HEK293T (cell line): ENCODE results near the gene CBX1.

Source experiments
- CTCF ChIA-PET: fragments of 350-600 bp; formaldehyde crosslinking; extraction: SDS; loops from one replicate; lab custom pipeline; 2021; ENCODE audit warnings: antibody characterized with exemption, inconsistent platforms; lab: Yijun Ruan, JAX
- POLR2A ChIA-PET: fragments of 350-600 bp; formaldehyde crosslinking; extraction: SDS; loops from one replicate; lab custom pipeline; 2020; ENCODE audit warnings: antibody characterized with exemption, inconsistent platforms; lab: Yijun Ruan, JAX
- DNase-seq: peaks from one replicate; pipeline ENCODE4 v3.0.0; 2012; ENCODE audit warnings: mixed read lengths; ENCODE audit errors: extremely low spot score
- ARNT ChIP-seq: fragments of 450-650 bp; IDR thresholded peaks from 2 replicates; pipeline ENCODE4 v1.6.1; 2017; ENCODE audit warnings: mild to moderate bottlenecking
- BHLHE40 ChIP-seq: fragments of 450-650 bp; IDR thresholded peaks from 2 replicates; pipeline ENCODE4 v1.6.1; 2016; ENCODE audit warnings: mild to moderate bottlenecking, moderate library complexity, borderline replicate concordance
- CTBP1 ChIP-seq: fragments of 450-650 bp; IDR thresholded peaks from 2 replicates; pipeline ENCODE4 v1.6.1; 2016; ENCODE audit warnings: borderline replicate concordance
- ELF4 ChIP-seq: fragments of 450-650 bp; IDR thresholded peaks from 2 replicates; pipeline ENCODE4 v1.6.1; 2017; ENCODE audit warnings: antibody characterized with exemption
- FOXA1 ChIP-seq: fragments of 450-650 bp; IDR thresholded peaks from 2 replicates; pipeline ENCODE4 v1.6.1; 2016; ENCODE audit warnings: mild to moderate bottlenecking
- FOXK2 ChIP-seq: fragments of 450-650 bp; IDR thresholded peaks from 2 replicates; pipeline ENCODE4 v1.6.1; 2016; ENCODE audit warnings: mild to moderate bottlenecking
- FOXM1 ChIP-seq: fragments of 450-650 bp; IDR thresholded peaks from 2 replicates; pipeline ENCODE4 v1.6.1; 2017; ENCODE audit warnings: mild to moderate bottlenecking, borderline replicate concordance
- HDGF ChIP-seq: fragments of 450-650 bp; IDR thresholded peaks from 2 replicates; pipeline ENCODE4 v1.6.1; 2017; ENCODE audit warnings: antibody characterized with exemption, borderline replicate concordance
- L3MBTL2 ChIP-seq: fragments of 450-650 bp; conservative IDR thresholded peaks from 2 replicates; pipeline ENCODE4 v1.6.1; 2016; ENCODE audit warnings: mild to moderate bottlenecking
- LEF1 ChIP-seq: fragments of 450-650 bp; IDR thresholded peaks from 2 replicates; pipeline ENCODE4 v1.6.1; 2017; ENCODE audit warnings: mild to moderate bottlenecking, borderline replicate concordance
- NFRKB ChIP-seq: fragments of 450-650 bp; IDR thresholded peaks from 2 replicates; pipeline ENCODE4 v1.6.1; 2016; ENCODE audit warnings: mild to moderate bottlenecking, moderate library complexity
- PKNOX1 ChIP-seq: fragments of 450-650 bp; IDR thresholded peaks from 2 replicates; pipeline ENCODE4 v1.6.1; 2016
- SP1 ChIP-seq: fragments of 450-650 bp; IDR thresholded peaks from 2 replicates; pipeline ENCODE4 v1.6.1; 2017
- SUZ12 ChIP-seq: fragments of 450-650 bp; IDR thresholded peaks from 2 replicates; pipeline ENCODE4 v1.6.1; 2016; ENCODE audit warnings: mild to moderate bottlenecking
- TARDBP ChIP-seq: fragments of 450-650 bp; IDR thresholded peaks from 2 replicates; pipeline ENCODE4 v1.6.1; 2016
- ZNF384 ChIP-seq: fragments of 450-650 bp; IDR thresholded peaks from 2 replicates; pipeline ENCODE4 v1.6.1; 2016

CBX1 gene

GRCh38 chr17:48025904-48026501, 75.3 kb downstream of the CBX1 start:
- TF ChIP-seq ARNT (no peak), FOXM1 (no peak), SP1 (no peak), FOXK2 (no peak), HDGF (no peak), CTBP1 (no peak), PKNOX1 (no peak), FOXA1 (no peak), SUZ12 (no peak)
- ChIA-PET CTCF (interaction anchor here (0.6 to 3.5 kb wide), 29 partner anchors 8 to 240 kb away, joined by 3 to 27 read pairs (median 5); partner anchors contain the start of gene PNPO), POLR2A (interaction anchor here (1.3 to 7.9 kb wide), 3 partner anchors 21 to 85 kb away, joined by 4 to 121 read pairs (median 4); partner anchors contain the start of genes NFE2L1 and PNPO)
- DNase-seq, result no peak

GRCh38 chr17:48025040-48025903, 76.0 kb downstream of the CBX1 start:
- ChIA-PET CTCF (interaction anchor here (0.6 to 3.5 kb wide), 19 partner anchors 14 to 240 kb away, joined by 3 to 27 read pairs (median 6); partner anchors contain the start of gene PNPO), POLR2A (interaction anchor here (0.6 to 7.9 kb wide), 6 partner anchors 22 to 84 kb away, joined by 3 to 121 read pairs (median 4); partner anchors contain the start of genes CBX1, NFE2L1 and PNPO)
- DNase-seq, result peak; percentile 98
- TF ChIP-seq ELF4 (no peak), SUZ12 (no peak), LEF1 (no peak), ARNT (no peak), HDGF (0 out of 2 replicates have a peak, but pooled peaks have one; percentile 39), ZNF384 (no peak), FOXK2 (no peak), L3MBTL2 (peak; percentile 78), FOXM1 (no peak), FOXA1 (no peak), SP1 (no peak), TARDBP (no peak), NFRKB (no peak), CTBP1 (no peak), BHLHE40 (no peak), PKNOX1 (peak; percentile 93)

- DNase-seq, result no peak
- TF ChIP-seq HDGF (no peak), PKNOX1 (no peak), ARNT (no peak), CTBP1 (no peak), FOXA1 (no peak), FOXM1 (no peak)
- POLR2A ChIA-PET, result interaction anchor here (0.6 to 7.9 kb wide), 5 partner anchors 22 to 83 kb away, joined by 3 to 121 read pairs (median 4); partner anchors contain the start of genes CBX1, NFE2L1 and PNPO
- CTCF ChIA-PET, result interaction anchor here (0.6 to 3.5 kb wide), 12 partner anchors 14 to 123 kb away, joined by 3 to 27 read pairs (median 8); no protein-coding TSS in a partner anchor
These were observed 76.9 kb downstream of the CBX1 start for GRCh38 chr17:48024149-48025039.

GRCh38 chr17:48023400-48024148, 77.7 kb downstream of the CBX1 start:
- POLR2A ChIA-PET, result interaction anchor here (1.2 kb wide), 1 partner anchor 82 kb away, joined by 3 read pairs; the partner anchor contains the start of gene PNPO
- peak; percentile 94 for TF ChIP-seq PKNOX1
- no peak for TF ChIP-seq ZNF384
- TF ChIP-seq FOXM1, result no peak
- CTCF ChIA-PET, result no interaction called here
- DNase-seq, result no peak
